ENCODE results near the gene A3GALT2.
"Not testable (repeated sequence)": the region's sequence is repeated elsewhere in the genome, so short reads cannot be mapped to it uniquely, and the experiment has no call there.

The A3GALT2 gene

DNA sequence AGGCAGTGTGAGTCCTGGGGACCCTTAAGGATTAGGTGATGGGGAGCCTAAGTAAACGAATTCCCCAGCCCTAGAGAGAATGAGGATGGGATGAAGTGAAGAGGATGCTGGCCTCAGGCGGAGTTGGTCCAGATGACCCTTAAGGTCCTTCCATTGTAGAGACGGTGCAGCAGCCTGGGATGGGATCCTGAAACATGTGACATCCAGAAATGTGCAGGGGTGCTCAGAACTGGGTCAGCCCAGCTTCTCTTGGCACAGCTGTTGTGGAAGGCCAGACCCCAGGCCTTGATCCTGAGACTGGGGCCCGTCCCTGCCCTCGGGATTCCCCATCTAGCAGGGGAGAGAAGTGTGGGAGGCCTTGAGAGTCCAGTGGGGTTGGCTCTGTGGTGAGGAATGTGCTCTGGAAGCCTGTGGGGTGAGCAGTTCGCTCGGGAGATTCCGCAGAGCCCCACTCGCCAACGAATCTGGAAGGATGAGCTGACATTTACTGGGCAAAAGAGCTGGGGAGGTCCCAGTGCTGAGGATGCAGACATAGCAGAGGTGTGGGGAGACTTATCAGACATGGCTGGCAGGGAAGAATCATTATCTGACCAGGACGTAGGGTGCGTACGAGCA lies 28.1 kb downstream of the A3GALT2 start:
- Histone ChIP-seq H3K9ac (ENCODE audit: low read depth, low read length) (no peak overlapping the region), H3K9me3 (ENCODE audit: control insufficient read depth, insufficient read depth, low read length) (no peaks in the 10 kb centered on the region), H3K4me1 (ENCODE audit: insufficient read depth, low read length) (no peaks in the 10 kb centered on the region), H3K36me3 (ENCODE audit: insufficient read depth, low read length) (no peaks in the 10 kb centered on the region; the same call in 1 of the 2 replicates)

GRCh38 chr1:33290615-33291014 lies 30.3 kb downstream of the A3GALT2 start:
- not testable (repeated sequence) for H3K36me3 ChIP-seq (ENCODE audit: insufficient read depth, low read length); H3K4me1 ChIP-seq (ENCODE audit: insufficient read depth, low read length); H3K9ac ChIP-seq (ENCODE audit: low read depth, low read length); H3K9me3 ChIP-seq (ENCODE audit: control insufficient read depth, insufficient read depth, low read length)

- H3K36me3 ChIP-seq (ENCODE audit: insufficient read depth, low read length), result peaks cover under 1% of the 10 kb centered on the region; the same call in 1 of the 2 replicates
- no peak overlapping the region for H3K9ac ChIP-seq (ENCODE audit: low read depth, low read length)
- H3K9me3 ChIP-seq (ENCODE audit: control insufficient read depth, insufficient read depth, low read length), result no peaks in the 10 kb centered on the region
- H3K4me1 ChIP-seq (ENCODE audit: insufficient read depth, low read length), result no peaks in the 10 kb centered on the region
Observed at GRCh38 chr1:33289858-33290154, 31.1 kb downstream of the A3GALT2 start.

DNA sequence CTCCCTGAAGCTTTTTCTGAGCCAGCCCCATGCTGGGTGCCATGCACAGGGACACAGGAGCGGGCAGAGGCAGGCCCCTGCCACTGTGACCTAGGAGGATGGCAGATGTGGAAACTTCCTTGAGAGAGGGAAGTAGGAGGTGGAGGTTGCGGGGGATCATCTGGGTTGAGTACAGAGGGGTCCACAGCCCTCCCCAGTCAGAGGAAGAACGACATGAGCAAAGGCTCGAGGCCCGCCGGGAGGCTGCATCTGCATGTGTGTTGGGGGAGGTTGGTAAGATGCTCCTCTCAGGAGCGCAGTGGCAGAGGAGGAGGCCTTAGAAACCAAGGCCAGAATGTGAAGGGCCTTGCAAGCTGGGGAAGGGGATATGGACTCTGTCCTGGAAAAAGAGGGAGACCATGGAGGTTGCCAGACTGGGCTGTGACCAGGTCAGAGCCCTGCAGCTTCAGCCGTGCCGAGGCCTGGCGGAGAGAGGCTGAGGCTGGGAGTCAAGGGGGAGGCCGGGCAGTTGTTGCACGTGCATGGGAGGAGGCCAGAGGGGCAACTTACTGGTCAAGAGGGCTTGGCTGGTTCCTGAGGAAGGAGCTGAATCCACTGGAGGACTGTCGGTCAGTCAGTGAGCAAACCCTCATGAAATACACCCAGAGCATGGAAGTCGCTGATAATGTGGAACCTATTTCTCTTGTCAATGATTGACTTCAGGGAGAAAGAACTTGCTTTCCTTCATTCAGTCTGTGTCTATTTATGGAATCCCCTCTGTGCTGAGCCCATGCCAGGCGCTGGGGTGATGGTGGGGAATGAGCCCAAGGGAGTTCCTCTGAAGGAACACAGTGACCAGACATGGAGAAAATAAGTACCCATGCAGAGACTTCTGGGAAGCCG lies 31.7 kb downstream of the A3GALT2 start:
- Histone ChIP-seq H3K4me1 (ENCODE audit: insufficient read depth, low read length) (no peaks in the 10 kb centered on the region), H3K9ac (ENCODE audit: low read depth, low read length) (no peak overlapping the region), H3K9me3 (ENCODE audit: control insufficient read depth, insufficient read depth, low read length) (no peaks in the 10 kb centered on the region), H3K36me3 (ENCODE audit: insufficient read depth, low read length) (peaks cover 2% of the 10 kb centered on the region; the same call in 1 of the 2 replicates)

DNA sequence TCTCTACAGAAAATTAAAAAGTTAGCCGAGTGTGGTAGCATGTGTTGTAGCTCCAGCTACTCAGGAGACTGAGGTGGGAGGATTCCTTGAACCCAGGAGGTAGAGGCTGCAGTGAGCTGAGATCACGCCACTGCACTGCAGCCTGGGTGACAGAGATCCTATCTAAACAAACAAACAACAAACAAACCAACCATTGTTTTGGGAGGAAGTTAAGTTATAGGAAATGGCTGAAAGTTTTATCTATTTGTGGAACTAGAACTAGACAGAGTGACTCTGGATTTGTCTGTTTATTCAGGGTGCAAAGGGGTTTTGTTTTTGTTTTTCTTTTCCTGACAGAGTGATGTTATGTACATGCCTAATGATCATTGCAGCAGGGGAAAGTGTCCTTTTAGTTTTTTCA lies 33.6 kb downstream of the A3GALT2 start:
- Histone ChIP-seq H3K4me1 (ENCODE audit: insufficient read depth, low read length) (no peaks in the 10 kb centered on the region), H3K36me3 (ENCODE audit: insufficient read depth, low read length) (peaks cover 2% of the 10 kb centered on the region; the same call in 1 of the 2 replicates), H3K9me3 (ENCODE audit: control insufficient read depth, insufficient read depth, low read length) (no peaks in the 10 kb centered on the region), H3K9ac (ENCODE audit: low read depth, low read length) (no peak overlapping the region)

- Histone ChIP-seq H3K36me3 (ENCODE audit: insufficient read depth, low read length) (peaks cover 2% of the 10 kb centered on the region; the same call in 1 of the 2 replicates), H3K4me1 (ENCODE audit: insufficient read depth, low read length) (no peaks in the 10 kb centered on the region), H3K9me3 (ENCODE audit: control insufficient read depth, insufficient read depth, low read length) (no peaks in the 10 kb centered on the region), H3K9ac (ENCODE audit: low read depth, low read length) (no peak overlapping the region)
Observed at GRCh38 chr1:33286451-33287185, 34.3 kb downstream of the A3GALT2 start.

DNA sequence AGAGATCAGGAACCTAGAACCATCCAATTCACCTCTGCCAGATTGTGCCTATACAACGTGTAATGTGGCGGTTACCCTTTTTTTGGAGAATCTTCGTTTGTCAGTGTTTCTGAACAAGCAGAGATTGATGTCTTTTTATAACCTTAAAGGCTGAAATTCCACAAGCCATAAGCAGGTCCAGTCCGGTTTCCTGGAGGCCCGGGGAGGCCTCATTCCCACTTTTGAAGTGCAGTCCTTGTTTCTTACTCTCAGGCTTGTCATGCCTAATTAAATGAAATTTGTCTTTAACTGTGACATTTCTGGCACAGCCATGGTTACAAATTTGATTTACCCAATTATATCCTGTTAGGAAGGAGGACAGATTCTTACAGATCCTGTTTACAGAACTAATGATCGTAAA lies 36.8 kb downstream of the A3GALT2 start:
- peaks cover 2% of the 10 kb centered on the region; the same call in 1 of the 2 replicates for H3K36me3 ChIP-seq (ENCODE audit: insufficient read depth, low read length)
- no peak overlapping the region for H3K9ac ChIP-seq (ENCODE audit: low read depth, low read length)
- H3K4me1 ChIP-seq (ENCODE audit: insufficient read depth, low read length), result no peaks in the 10 kb centered on the region
- no peaks in the 10 kb centered on the region for H3K9me3 ChIP-seq (ENCODE audit: control insufficient read depth, insufficient read depth, low read length)

DNA sequence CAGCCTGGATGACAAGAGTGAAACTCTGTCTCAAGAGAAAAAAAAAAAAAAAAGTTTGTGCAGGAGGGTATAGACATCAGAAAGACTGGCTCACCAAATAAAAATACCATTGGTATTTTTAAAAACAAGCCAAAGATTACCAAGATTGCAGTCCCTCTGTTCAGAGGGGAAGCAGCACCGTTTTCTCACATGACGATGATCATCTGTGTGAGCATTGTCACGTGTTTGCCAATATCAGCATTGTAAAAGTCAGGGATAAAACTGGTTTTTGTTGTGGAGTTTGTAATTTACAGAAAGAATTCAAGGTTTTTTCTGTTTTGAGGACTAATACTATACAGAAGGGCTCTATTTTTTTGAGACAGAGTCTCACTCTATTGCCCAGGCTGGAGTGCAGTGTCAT lies 38.1 kb downstream of the A3GALT2 start:
- no peaks in the 10 kb centered on the region for H3K4me1 ChIP-seq (ENCODE audit: insufficient read depth, low read length)
- no peaks in the 10 kb centered on the region for H3K9me3 ChIP-seq (ENCODE audit: control insufficient read depth, insufficient read depth, low read length)
- peaks cover 2% of the 10 kb centered on the region; the same call in 1 of the 2 replicates for H3K36me3 ChIP-seq (ENCODE audit: insufficient read depth, low read length)
- no peak overlapping the region for H3K9ac ChIP-seq (ENCODE audit: low read depth, low read length)

- H3K9me3 ChIP-seq (ENCODE audit: control insufficient read depth, insufficient read depth, low read length), result no peaks in the 10 kb centered on the region
- peaks cover 2% of the 10 kb centered on the region; the same call in 1 of the 2 replicates for H3K36me3 ChIP-seq (ENCODE audit: insufficient read depth, low read length)
Observed at GRCh38 chr1:33281554-33282303, 39.2 kb downstream of the A3GALT2 start.

GRCh38 chr1:33280091-33280661 lies 40.7 kb downstream of the A3GALT2 start:
- Histone ChIP-seq H3K9ac (ENCODE audit: low read depth, low read length) (no peak overlapping the region), H3K36me3 (ENCODE audit: insufficient read depth, low read length) (peaks cover 2% of the 10 kb centered on the region; the same call in 1 of the 2 replicates), H3K4me1 (ENCODE audit: insufficient read depth, low read length) (no peaks in the 10 kb centered on the region), H3K9me3 (ENCODE audit: control insufficient read depth, insufficient read depth, low read length) (no peaks in the 10 kb centered on the region)

More at GRCh38 chr1:33281554-33282303, 39.2 kb downstream of the A3GALT2 start:
- Histone ChIP-seq H3K9ac (ENCODE audit: low read depth, low read length) (no peak overlapping the region), H3K4me1 (ENCODE audit: insufficient read depth, low read length) (no peaks in the 10 kb centered on the region)

GRCh38 chr1:33277488-33278084 lies 43.3 kb downstream of the A3GALT2 start:
- Histone ChIP-seq H3K36me3 (ENCODE audit: insufficient read depth, low read length) (no peaks in the 10 kb centered on the region), H3K9me3 (ENCODE audit: control insufficient read depth, insufficient read depth, low read length) (no peaks in the 10 kb centered on the region), H3K4me1 (ENCODE audit: insufficient read depth, low read length) (peaks cover 8% of the 10 kb centered on the region), H3K9ac (ENCODE audit: low read depth, low read length) (no peak overlapping the region)

- H3K4me1 ChIP-seq (ENCODE audit: insufficient read depth, low read length), result peaks cover 8% of the 10 kb centered on the region
- H3K9me3 ChIP-seq (ENCODE audit: control insufficient read depth, insufficient read depth, low read length), result no peaks in the 10 kb centered on the region
- no peak overlapping the region for H3K9ac ChIP-seq (ENCODE audit: low read depth, low read length)
- H3K36me3 ChIP-seq (ENCODE audit: insufficient read depth, low read length), result no peaks in the 10 kb centered on the region
Observed at GRCh38 chr1:33276573-33277298, 44.2 kb downstream of the A3GALT2 start.
